SK-N-SH treated with all-trans-retinoic acid at 6 μM for 48 hours (cell line): Measurements from ENCODE around the gene ACTL10.

ENCODE experiments used
- BACH2 ChIP-seq: fragments of 250-450 bp; sonication (Bioruptor Pico); IDR thresholded peaks from 2 replicates; pipeline ENCODE4 v1.9.0; 2021; ENCODE audit warnings: mild to moderate bottlenecking, borderline replicate concordance
- CREB5 ChIP-seq: fragments of 250-450 bp; sonication (Bioruptor Pico); IDR thresholded peaks from 2 replicates; pipeline ENCODE4 v1.5.1; 2020; ENCODE audit warnings: low read depth, mild to moderate bottlenecking, moderate library complexity
- GLIS3 ChIP-seq: fragments of 250-450 bp; sonication (Bioruptor Pico); IDR thresholded peaks from 2 replicates; pipeline ENCODE4 v1.5.0; 2020; ENCODE audit warnings: mild to moderate bottlenecking, moderate library complexity
- ISL1 ChIP-seq: fragments of 250-450 bp; sonication (Bioruptor Pico); IDR thresholded peaks from 2 replicates; pipeline ENCODE4 v2.1.2; 2022; ENCODE audit warnings: mild to moderate bottlenecking, moderate library complexity
- TOX ChIP-seq: fragments of 250-450 bp; sonication (Bioruptor Pico); IDR thresholded peaks from 2 replicates; pipeline ENCODE4 v1.8.0; 2021; ENCODE audit warnings: mild to moderate bottlenecking, moderate library complexity, borderline replicate concordance
- ZC3H10 ChIP-seq: fragments of 250-450 bp; sonication (Bioruptor Pico); IDR thresholded peaks from 2 replicates; pipeline ENCODE4 v1.5.1; 2021; ENCODE audit warnings: mild to moderate bottlenecking, moderate library complexity
- ZFP3 ChIP-seq: fragments of 250-450 bp; sonication (Bioruptor Pico); IDR thresholded peaks from 2 replicates; pipeline ENCODE4 v1.5.0; 2020; ENCODE audit warnings: mild to moderate bottlenecking, moderate library complexity
- ZFP30 ChIP-seq: fragments of 450-650 bp; formaldehyde crosslinking; IDR thresholded peaks from 2 replicates; pipeline ENCODE4 v1.5.0; 2022; ENCODE audit warnings: mild to moderate bottlenecking, moderate library complexity

- TF ChIP-seq ZFP30 (CRISPR knock-in tag) (no peak), ZFP3 (CRISPR knock-in tag) (no peak), BACH2 (CRISPR knock-in tag) (no peak), TOX (CRISPR knock-in tag) (no peak), ZC3H10 (CRISPR knock-in tag) (no peak), CREB5 (CRISPR knock-in tag) (no peak), ISL1 (no peak), GLIS3 (CRISPR knock-in tag) (no peak)
Measured at GRCh38 chr20:33621717-33622400, 44.9 kb upstream of the ACTL10 start.
